ENCODE results near the gene MRPL23. TPM values are rescaled to one million over a fixed set of nuclear protein-coding genes. Genes with fewer than 3 reads are reported as not detected.
A peak's percentile ranks its signal among the peaks of the same experiment; 100 is the strongest.

Gene MRPL23
- total RNA-seq, 1 donor from 2014 or later, result 29.2 TPM

DNA sequence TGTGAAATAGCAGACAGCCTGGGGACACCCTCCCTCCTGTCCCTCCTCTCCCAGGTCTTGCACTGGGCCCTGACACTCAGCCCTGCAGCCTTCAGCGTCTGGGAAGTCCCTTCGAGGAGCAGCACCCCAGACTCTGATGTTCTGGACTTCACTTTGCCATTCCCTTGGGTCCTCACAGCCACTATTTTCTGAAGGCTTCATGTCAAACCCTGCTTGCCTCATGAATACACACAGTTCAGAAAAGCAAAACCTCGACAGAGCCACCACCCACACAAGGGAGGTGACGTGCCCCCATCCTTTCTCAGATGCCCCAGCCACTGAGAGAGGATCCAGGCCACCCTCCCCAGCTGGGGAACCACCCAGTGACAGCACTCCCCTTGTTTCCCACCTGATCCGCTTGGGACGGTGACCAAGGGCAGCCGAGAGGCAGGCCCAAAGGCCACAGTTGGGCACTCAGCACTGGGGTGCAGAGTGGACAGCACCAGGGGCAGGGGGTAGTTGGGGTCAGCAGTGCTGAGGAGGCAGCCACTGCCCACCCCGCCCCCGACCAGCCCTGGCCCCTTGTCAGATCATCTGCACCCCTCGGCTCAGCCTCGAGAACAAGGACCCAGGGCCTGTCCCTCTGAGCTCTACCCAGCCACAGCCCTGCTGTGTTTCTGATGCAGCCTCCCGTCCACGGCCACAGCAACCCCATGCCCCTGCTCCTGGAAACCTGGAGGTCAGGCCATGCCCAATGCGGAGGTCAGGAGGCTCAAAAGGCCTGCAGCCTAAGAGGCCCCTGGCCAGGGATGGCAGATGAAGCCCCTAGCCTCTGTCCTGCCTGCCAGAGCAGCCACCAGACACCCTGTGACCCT is 30.8 kb upstream of the MRPL23 start:
- H3K4me3 Mint-ChIP-seq (ENCODE audit: unreplicated experiment), result no peak overlapping the region
- H3K9me3 Mint-ChIP-seq (ENCODE audit: unreplicated experiment), result no peaks in the 10 kb centered on the region
- H3K27me3 Mint-ChIP-seq (ENCODE audit: unreplicated experiment), result peaks cover 9% of the 10 kb centered on the region
- TF ChIP-seq, protein P1, sequence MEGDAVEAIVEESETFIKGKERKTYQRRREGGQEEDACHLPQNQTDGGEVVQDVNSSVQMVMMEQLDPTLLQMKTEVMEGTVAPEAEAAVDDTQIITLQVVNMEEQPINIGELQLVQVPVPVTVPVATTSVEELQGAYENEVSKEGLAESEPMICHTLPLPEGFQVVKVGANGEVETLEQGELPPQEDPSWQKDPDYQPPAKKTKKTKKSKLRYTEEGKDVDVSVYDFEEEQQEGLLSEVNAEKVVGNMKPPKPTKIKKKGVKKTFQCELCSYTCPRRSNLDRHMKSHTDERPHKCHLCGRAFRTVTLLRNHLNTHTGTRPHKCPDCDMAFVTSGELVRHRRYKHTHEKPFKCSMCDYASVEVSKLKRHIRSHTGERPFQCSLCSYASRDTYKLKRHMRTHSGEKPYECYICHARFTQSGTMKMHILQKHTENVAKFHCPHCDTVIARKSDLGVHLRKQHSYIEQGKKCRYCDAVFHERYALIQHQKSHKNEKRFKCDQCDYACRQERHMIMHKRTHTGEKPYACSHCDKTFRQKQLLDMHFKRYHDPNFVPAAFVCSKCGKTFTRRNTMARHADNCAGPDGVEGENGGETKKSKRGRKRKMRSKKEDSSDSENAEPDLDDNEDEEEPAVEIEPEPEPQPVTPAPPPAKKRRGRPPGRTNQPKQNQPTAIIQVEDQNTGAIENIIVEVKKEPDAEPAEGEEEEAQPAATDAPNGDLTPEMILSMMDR (IDR thresholded peaks at IDR 0.05), result no peak
- H3K4me1 Mint-ChIP-seq (ENCODE audit: unreplicated experiment), result peaks cover 5% of the 10 kb centered on the region
- no peaks in the 10 kb centered on the region for H3K36me3 Mint-ChIP-seq (ENCODE audit: unreplicated experiment)
- no peak for DNase-seq (ENCODE audit: extremely low spot score, unreplicated experiment)
- no peak overlapping the region for H3K27ac Mint-ChIP-seq (ENCODE audit: unreplicated experiment)

DNA sequence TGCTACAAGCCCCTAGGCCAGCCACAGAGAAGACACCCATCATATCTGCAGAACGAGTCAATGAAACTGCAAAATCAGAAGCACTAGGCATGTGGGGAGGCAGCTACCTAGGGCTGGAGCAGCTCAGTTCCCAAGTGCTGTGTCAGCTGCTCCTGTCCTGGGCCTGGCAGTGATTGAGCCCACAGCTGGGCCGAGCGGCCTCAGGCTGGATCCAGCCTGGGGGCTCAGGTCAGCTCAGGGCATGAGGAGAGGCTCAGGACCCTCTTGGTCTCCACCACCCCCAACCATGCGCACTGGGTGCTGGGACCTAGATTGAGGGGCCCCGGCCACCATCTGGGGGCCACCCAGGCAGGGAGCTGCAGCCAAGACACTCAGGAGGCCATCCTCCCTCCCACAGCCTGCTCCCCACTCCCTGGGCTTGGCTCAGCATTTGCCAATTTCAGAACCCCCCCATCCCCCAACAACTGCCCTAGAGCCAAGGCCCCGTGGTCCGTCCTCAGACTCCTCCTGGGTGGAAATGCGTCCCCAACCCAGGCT is 30.1 kb upstream of the MRPL23 start:
- Mint-ChIP-seq H3K9me3 (ENCODE audit: unreplicated experiment) (no peaks in the 10 kb centered on the region), H3K36me3 (ENCODE audit: unreplicated experiment) (no peaks in the 10 kb centered on the region), H3K4me3 (ENCODE audit: unreplicated experiment) (no peak overlapping the region), H3K27ac (ENCODE audit: unreplicated experiment) (no peak overlapping the region), H3K4me1 (ENCODE audit: unreplicated experiment) (peaks cover 9% of the 10 kb centered on the region), H3K27me3 (ENCODE audit: unreplicated experiment) (peaks cover 8% of the 10 kb centered on the region)
- TF ChIP-seq, protein P1 (IDR thresholded peaks at IDR 0.05), result no peak
- DNase-seq (ENCODE audit: extremely low spot score, unreplicated experiment), result no peak

DNA sequence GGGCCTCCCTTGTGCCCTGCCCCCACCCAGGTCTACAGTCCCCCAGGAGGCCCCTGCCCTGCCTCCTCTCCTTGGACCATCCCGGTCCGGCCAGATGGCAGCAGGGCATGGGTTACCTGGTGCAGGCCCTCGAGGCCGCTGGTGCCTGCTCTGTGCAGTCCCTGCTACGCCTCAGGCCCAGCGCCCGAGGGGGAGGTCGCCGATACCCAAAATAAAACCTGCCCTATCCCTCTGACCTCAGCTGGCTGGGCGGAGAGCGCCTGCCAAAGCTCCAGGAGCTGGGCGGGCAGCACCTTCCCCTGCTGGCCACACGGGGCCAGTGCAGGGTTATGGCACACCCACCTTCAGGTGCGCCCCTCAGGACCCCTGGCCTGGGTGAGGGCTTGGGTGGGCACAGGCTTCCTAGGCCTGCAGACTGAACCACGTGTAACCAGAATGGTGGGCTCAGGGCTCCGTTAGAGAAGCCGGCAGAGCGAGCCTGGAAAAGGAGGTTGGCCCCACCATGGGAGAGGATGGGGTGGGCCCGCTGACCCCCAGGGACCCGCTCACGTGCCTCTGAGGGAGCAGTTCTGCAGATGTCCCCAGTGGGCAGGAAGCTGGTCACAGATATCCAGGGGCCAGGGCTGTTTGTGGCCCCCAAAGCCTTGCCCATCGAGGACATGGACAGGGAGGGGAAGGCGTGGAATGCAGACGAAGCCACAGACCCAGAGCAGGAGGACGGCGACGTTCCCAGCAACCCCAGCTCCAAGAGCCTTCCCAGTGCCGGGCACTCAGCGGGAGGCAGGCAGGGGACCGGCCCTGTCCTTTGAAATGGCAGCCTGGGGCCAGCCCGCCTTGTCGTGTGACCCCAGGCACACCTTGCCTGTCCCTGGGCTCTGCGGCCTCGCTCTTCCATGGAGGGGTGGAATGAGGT is 29.4 kb upstream of the MRPL23 start:
- Mint-ChIP-seq H3K27ac (ENCODE audit: unreplicated experiment) (no peak overlapping the region), H3K36me3 (ENCODE audit: unreplicated experiment) (no peaks in the 10 kb centered on the region), H3K4me1 (ENCODE audit: unreplicated experiment) (peaks cover 10% of the 10 kb centered on the region), H3K4me3 (ENCODE audit: unreplicated experiment) (no peak overlapping the region), H3K27me3 (ENCODE audit: unreplicated experiment) (peaks cover 6% of the 10 kb centered on the region), H3K9me3 (ENCODE audit: unreplicated experiment) (no peaks in the 10 kb centered on the region)
- TF ChIP-seq, protein P1 (IDR thresholded peaks at IDR 0.05), result peak; percentile 43
- DNase-seq (ENCODE audit: extremely low spot score, unreplicated experiment), result no peak

DNA sequence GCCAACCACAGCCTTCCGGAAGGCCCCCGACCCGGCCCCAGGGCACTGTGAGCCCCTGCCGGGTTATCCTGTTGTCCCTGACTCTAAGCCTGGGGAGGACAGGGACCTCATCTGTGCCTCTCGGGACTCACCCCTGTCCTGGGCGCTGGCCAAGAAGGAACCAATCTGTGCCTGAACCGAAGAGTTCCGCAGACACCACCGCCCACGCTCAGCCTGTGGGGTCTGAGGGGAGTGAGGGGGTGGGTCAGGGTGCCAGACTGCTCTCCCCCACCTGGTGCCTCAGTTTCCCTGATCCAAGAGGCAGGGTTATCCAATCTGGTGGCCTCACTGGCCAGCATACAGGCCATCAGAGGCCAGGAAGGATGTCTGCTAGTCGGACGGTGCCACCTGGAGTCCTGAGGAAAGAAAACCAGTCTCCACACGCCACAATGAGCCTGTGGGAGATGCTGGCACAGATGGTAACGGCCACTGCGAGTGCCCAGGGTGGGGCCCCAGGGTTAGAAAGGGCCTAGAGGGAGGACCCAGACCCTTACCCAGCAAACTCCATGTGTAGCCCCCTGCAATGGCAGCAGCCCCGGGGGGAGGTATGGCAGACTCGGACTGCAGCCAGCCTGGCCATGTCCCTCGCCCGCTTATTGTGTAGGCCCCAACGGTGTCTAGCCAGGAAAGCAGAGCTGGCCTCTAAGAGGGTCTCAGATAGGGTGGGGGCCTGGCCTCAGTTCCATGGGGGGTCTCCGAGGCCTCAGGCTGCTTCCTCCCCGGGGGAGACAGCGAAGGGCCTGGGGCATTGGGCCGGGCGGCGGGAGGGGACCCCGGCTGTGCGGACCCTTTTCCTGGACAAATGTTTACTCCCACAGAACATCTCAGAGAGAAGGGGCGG is 28.5 kb upstream of the MRPL23 start:
- no peaks in the 10 kb centered on the region for H3K36me3 Mint-ChIP-seq (ENCODE audit: unreplicated experiment)
- H3K27me3 Mint-ChIP-seq (ENCODE audit: unreplicated experiment), result peaks cover 2% of the 10 kb centered on the region
- DNase-seq (ENCODE audit: extremely low spot score, unreplicated experiment), result no peak
- H3K9me3 Mint-ChIP-seq (ENCODE audit: unreplicated experiment), result no peaks in the 10 kb centered on the region
- TF ChIP-seq, protein P1 (IDR thresholded peaks at IDR 0.05), result peak; percentile 41
- no peak overlapping the region for H3K27ac Mint-ChIP-seq (ENCODE audit: unreplicated experiment)
- no peak overlapping the region for H3K4me3 Mint-ChIP-seq (ENCODE audit: unreplicated experiment)
- H3K4me1 Mint-ChIP-seq (ENCODE audit: unreplicated experiment), result peaks cover 10% of the 10 kb centered on the region

All from osteocyte (in vitro differentiated cells).